Naive B cell (primary cell): ENCODE measurements around the gene RBFOX1. TPM values are rescaled to one million over a fixed set of nuclear protein-coding genes. Genes with fewer than 3 reads are reported as not detected.
A peak's percentile ranks its signal among the peaks of the same experiment; 100 is the strongest.

Experiments used
- ATAC-seq, 2 donors: fragments of 150-1000 bp; cut with Tn5 transposase; 2 replicates each; pipeline ENCODE4 v1.10.0; 2021; ENCODE audit warnings: low read depth in 2 of 2, mild to moderate bottlenecking in 2 of 2, moderate library complexity in 2 of 2
- DNase-seq: peaks from one replicate; pipeline ENCODE4 v3.0.0; 2022
- H3K27ac Mint-ChIP-seq, 6 donors: one replicate each; pipeline ENCODE4 v1.8.0; 2020 to 2022; ENCODE audit warnings: mild to moderate bottlenecking in 6 of 6, mixed read lengths in 6 of 6, moderate library complexity in 5 of 6, inconsistent platforms in 2 of 6
- H3K27me3 Mint-ChIP-seq, 3 donors: one replicate each; pipeline ENCODE4 v1.8.0; 2021 to 2022; ENCODE audit warnings: mixed read lengths in 3 of 3, mild to moderate bottlenecking in 1 of 3
- H3K36me3 Mint-ChIP-seq, 2 donors: one replicate each; pipeline ENCODE4 v1.8.0; 2020 to 2022; ENCODE audit warnings: mixed read lengths in 2 of 2, inconsistent platforms in 1 of 2, mild to moderate bottlenecking in 1 of 2
- H3K4me1 Mint-ChIP-seq, 3 donors: one replicate each; pipeline ENCODE4 v1.8.0; 2020 to 2022; ENCODE audit warnings: mixed read lengths in 3 of 3, inconsistent platforms in 1 of 3, mild to moderate bottlenecking in 1 of 3, moderate library complexity in 1 of 3
- H3K4me3 Mint-ChIP-seq, 8 donors: one replicate each; pipeline ENCODE4 v1.8.0; 2020 to 2022; ENCODE audit warnings: mild to moderate bottlenecking in 8 of 8, mixed read lengths in 8 of 8, moderate library complexity in 8 of 8, inconsistent platforms in 2 of 8
- H3K9me3 Mint-ChIP-seq, 7 donors: one replicate each; pipeline ENCODE4 v1.8.0; 2020 to 2022; ENCODE audit warnings: mixed read lengths in 7 of 7, mild to moderate bottlenecking in 5 of 7, inconsistent platforms in 2 of 7, moderate library complexity in 1 of 7
- polyA plus RNA-seq, 6 donors: library from polyadenylated mRNA; unstranded; fragments of 300-500 nt; fragmentation: Illumina TruSeq; gene quantifications; one replicate each; pipeline ENCODE4 v1.2.3, GENCODE V29; 2021; ENCODE audit warnings: low read depth in 6 of 6

RBFOX1 gene
- polyA plus RNA-seq, 6 donors from 2014 or later: not detected

GRCh38 chr16:7714775-7715174, 382.1 kb downstream of the RBFOX1 start:
- H3K9me3 Mint-ChIP-seq: peaks cover 0 to 3% (median 0%) of the 10 kb centered on the region in 7 donors
- no peak for ATAC-seq
- no peaks in the 10 kb centered on the region for H3K36me3 Mint-ChIP-seq
- no peak overlapping the region for H3K4me3 Mint-ChIP-seq
- no peak overlapping the region for H3K27ac Mint-ChIP-seq
- no peaks in the 10 kb centered on the region for H3K27me3 Mint-ChIP-seq
- no peak for DNase-seq
- no peaks in the 10 kb centered on the region for H3K4me1 Mint-ChIP-seq

DNA sequence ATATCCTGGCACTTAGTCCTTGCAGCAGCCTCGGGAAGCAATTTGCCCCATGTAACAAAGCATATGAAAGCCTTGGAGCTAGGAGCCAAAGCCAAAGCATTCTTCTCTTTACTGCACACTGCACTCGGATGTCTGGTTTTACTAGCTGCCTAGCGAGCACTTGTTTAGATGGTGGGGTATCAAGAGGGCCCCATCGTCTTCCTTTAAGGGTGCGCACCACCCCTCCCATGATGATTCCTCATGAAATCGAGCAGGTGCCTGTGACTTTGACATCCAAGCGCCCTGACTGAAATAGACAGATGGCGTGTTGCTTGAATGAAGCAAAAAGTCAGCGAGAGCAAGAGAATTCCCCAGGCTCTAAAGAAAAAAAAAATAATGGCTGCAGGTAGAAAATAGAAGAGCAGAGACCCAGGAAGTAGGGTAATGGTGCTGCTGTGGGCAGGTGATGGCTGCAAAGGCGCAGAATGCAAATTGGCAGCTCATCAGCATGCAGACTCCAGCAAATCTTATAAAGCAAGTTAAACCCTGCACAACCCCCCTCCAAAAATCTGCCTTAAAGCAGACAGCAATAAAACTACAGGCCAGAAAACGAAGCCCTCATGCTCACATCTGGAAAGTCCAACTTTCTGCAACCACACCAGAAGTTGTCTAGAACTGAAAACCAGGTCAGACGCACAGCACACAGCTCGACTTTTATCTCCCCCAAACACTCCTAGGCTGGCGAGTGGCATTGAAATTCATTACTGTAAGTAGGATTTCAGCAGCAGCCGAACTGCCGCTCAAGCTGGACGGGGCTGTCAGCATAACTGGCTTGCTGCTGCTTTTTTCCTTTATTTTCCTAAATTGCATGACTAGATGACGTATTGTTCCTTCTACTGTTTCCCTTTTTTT, 384.3 kb downstream of the RBFOX1 start:
- DNase-seq: no peak
- no peak for ATAC-seq
- Mint-ChIP-seq H3K36me3 (no peaks in the 10 kb centered on the region), H3K27me3 (no peaks in the 10 kb centered on the region), H3K4me1 (no peaks in the 10 kb centered on the region), H3K9me3 (peaks cover 0 to 6% (median 0%) of the 10 kb centered on the region in 7 donors), H3K4me3 (peak overlapping the region in 1 of 8 donors; percentile 17), H3K27ac (peak overlapping the region in 1 of 6 donors; percentile 34)

GRCh38 chr16:7722761-7723160, 390.1 kb downstream of the RBFOX1 start:
- Mint-ChIP-seq H3K9me3 (peaks cover 0 to 11% (median 3%) of the 10 kb centered on the region in 7 donors), H3K36me3 (no peaks in the 10 kb centered on the region), H3K4me1 (no peaks in the 10 kb centered on the region), H3K27me3 (no peaks in the 10 kb centered on the region), H3K27ac (no peak overlapping the region), H3K4me3 (no peak overlapping the region)
- DNase-seq: no peak
- ATAC-seq: no peak

- Mint-ChIP-seq H3K9me3 (peaks cover 2 to 12% (median 4%) of the 10 kb centered on the region in 7 donors), H3K36me3 (no peaks in the 10 kb centered on the region), H3K27me3 (no peaks in the 10 kb centered on the region), H3K27ac (no peak overlapping the region), H3K4me3 (no peak overlapping the region), H3K4me1 (no peaks in the 10 kb centered on the region)
- DNase-seq (no peak), ATAC-seq (no peak)
These were observed 398.5 kb downstream of the RBFOX1 start for GRCh38 chr16:7731141-7731540.

DNA sequence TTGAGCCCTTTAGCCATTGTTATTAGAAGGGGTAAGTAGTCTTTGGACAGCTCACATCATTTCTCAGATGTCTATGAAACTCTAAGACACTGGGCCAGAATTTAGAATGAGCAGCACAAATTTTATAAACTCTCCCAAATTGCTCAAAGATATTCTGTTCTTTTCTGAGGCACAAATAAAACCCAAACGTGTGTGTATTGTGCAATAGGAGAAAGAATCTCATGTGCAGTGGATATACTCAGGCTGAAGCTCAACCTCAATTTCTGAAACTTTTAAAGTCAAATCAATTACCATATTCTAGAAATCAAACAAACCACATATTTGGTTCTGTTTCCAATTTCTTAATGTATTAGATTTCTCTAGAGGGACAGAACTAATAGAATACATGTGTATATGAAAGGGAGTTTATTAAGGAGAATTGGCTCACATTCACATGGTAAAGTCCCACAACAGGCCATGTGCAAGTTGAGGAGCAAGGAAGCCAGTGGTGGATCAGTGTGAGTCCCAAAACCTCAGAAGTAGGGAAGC, 403.6 kb downstream of the RBFOX1 start:
- Mint-ChIP-seq H3K27ac (no peak overlapping the region), H3K36me3 (no peaks in the 10 kb centered on the region), H3K27me3 (no peaks in the 10 kb centered on the region), H3K4me1 (no peaks in the 10 kb centered on the region), H3K4me3 (no peak overlapping the region), H3K9me3 (peaks cover 3 to 12% (median 7%) of the 10 kb centered on the region in 7 donors)
- ATAC-seq: no peak
- no peak for DNase-seq

DNA sequence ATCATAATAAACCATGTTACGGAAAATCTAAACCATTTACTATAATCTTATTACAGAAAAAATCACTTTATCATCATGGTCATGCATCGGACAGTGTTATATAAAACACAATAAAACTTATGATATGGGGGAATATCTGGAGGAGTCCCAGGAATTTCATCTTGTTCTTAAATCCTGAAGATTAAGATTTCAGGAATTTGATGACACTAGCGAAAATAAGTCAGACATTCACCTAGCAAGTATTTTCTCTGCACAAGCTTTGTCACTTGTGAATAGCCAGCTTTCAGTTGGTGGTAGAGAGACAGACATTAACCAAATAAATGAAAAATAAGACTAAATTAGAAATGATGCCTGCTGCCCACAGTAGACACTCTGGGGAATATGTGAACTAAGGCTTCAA, 410.0 kb downstream of the RBFOX1 start:
- no peaks in the 10 kb centered on the region for H3K36me3 Mint-ChIP-seq

DNA sequence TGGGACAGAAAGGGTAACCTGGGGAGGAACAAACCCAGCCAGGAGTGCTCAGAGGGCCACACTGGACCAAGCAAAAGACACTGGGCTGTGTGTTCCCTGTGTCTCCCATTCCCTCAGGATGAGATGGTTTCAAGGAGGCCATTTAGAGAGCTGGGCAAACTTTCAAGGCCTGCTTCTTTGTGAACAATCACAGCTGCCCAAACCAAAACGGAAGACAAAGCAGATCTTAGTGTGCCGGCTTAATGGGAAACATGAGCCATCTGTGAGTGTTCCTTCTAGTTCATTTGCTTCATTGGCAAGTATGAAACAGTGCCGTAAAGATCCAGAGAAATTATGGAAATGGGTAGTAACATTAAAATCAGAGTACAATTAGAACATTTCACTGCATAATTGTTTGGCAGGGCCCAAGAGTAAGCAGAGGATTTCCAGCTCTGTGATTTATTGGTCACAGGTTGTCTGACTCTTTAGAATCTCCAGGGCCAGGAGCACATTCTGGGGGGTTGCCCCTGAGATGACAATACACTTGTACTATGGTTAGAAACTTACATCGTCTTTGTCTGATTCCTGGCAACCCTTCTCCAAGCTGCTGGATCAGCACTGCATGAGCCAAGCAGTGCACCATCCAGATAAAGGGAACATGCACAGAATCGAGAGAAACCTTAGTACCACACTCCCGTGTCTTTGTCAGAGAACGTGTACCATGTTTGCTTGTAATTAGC, 412.1 kb downstream of the RBFOX1 start:
- no peaks in the 10 kb centered on the region for H3K4me1 Mint-ChIP-seq
- H3K4me3 Mint-ChIP-seq: no peak overlapping the region
- ATAC-seq (no peak), DNase-seq (no peak)
- no peaks in the 10 kb centered on the region for H3K27me3 Mint-ChIP-seq
- H3K36me3 Mint-ChIP-seq: no peaks in the 10 kb centered on the region
- H3K27ac Mint-ChIP-seq: no peak overlapping the region
- peaks cover 0 to 11% (median 3%) of the 10 kb centered on the region in 7 donors for H3K9me3 Mint-ChIP-seq

More for the DNA sequence above, 410.0 kb downstream of the RBFOX1 start:
- H3K27me3 Mint-ChIP-seq: no peaks in the 10 kb centered on the region
- H3K27ac Mint-ChIP-seq: no peak overlapping the region
- peaks cover 0 to 12% (median 7%) of the 10 kb centered on the region in 7 donors for H3K9me3 Mint-ChIP-seq
- no peak for ATAC-seq
- no peak overlapping the region for H3K4me3 Mint-ChIP-seq
- DNase-seq: no peak
- H3K4me1 Mint-ChIP-seq: no peaks in the 10 kb centered on the region

DNA sequence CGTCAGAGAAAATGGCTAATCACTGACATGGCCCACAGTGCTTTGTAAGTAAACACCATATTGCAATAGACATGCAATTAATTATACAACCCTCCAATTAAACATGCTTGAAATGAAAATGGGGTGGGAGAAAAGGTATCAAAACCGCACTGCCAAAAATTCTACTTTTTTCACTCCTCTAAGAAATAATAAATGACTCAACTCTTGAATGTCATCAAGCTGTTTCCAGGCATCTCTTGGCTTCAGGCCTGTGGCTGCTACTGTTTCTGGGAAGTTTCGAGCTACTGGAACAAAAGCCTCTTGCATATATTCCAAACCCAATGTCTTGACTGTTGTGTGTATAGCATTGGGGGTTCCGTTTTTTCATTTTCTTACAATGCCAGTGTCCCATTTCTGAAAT, 412.6 kb downstream of the RBFOX1 start:
- H3K4me1 Mint-ChIP-seq: no peaks in the 10 kb centered on the region
- no peak overlapping the region for H3K4me3 Mint-ChIP-seq
- no peaks in the 10 kb centered on the region for H3K36me3 Mint-ChIP-seq
- ATAC-seq: no peak
- no peak overlapping the region for H3K27ac Mint-ChIP-seq
- peaks cover 0 to 11% (median 3%) of the 10 kb centered on the region in 7 donors for H3K9me3 Mint-ChIP-seq
- no peak for DNase-seq
- no peaks in the 10 kb centered on the region for H3K27me3 Mint-ChIP-seq

DNA sequence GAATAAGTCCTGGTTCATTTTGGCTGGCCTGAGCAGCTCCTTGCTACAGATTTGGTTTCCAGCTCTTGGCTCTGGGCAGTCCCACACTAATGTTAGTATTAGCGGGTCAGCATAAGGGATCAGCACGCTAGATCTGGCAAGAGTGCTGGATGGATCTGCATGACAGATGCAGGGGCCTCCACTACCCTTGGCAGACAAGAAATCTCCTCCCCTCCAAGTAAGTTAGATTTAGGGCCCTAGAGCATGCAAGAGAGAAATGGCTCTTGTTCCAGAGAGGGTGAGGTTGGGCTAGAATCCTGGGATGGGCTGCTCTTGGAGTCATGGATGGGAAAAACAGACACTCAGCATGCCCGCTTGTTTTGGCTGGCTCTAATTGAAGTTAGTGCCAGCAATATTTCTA, 414.3 kb downstream of the RBFOX1 start:
- no peak for DNase-seq
- H3K4me3 Mint-ChIP-seq: no peak overlapping the region
- no peaks in the 10 kb centered on the region for H3K36me3 Mint-ChIP-seq

GRCh38 chr16:7748522-7748921, 415.9 kb downstream of the RBFOX1 start:
- Mint-ChIP-seq H3K4me3 (no peak overlapping the region), H3K4me1 (no peaks in the 10 kb centered on the region), H3K27me3 (no peaks in the 10 kb centered on the region), H3K9me3 (peaks cover 0 to 8% (median 0%) of the 10 kb centered on the region in 7 donors), H3K27ac (no peak overlapping the region), H3K36me3 (no peaks in the 10 kb centered on the region)
- no peak for DNase-seq
- no peak for ATAC-seq

More for the DNA sequence above, 414.3 kb downstream of the RBFOX1 start:
- Mint-ChIP-seq H3K4me1 (no peaks in the 10 kb centered on the region), H3K27ac (no peak overlapping the region), H3K9me3 (peaks cover 0 to 8% (median 3%) of the 10 kb centered on the region in 7 donors), H3K27me3 (no peaks in the 10 kb centered on the region)
- no peak for ATAC-seq

- Mint-ChIP-seq H3K27ac (no peak overlapping the region), H3K36me3 (no peaks in the 10 kb centered on the region), H3K4me3 (no peak overlapping the region), H3K27me3 (no peaks in the 10 kb centered on the region), H3K4me1 (no peaks in the 10 kb centered on the region), H3K9me3 (peaks cover 0 to 16% (median 2%) of the 10 kb centered on the region in 7 donors)
- DNase-seq (no peak), ATAC-seq (no peak)
These were observed 422.8 kb downstream of the RBFOX1 start for GRCh38 chr16:7755347-7755882.
